ENCODE results near the gene THAP3.

- peak; percentile 77 for TF ChIP-seq CTCF (IDR thresholded peaks at IDR 0.05; ENCODE audit: low read length)
- no peak for TF ChIP-seq EZH2 (IDR thresholded peaks at IDR 0.05; ENCODE audit: borderline replicate concordance, low read length)
These were observed 9.8 kb downstream of the THAP3 start for GRCh38 chr1:6634371-6635052.
